ENCODE results near the gene OR51I1. TPM values are rescaled to one million over a fixed set of nuclear protein-coding genes. Genes with fewer than 3 reads are reported as not detected.

The OR51I1 gene
- total RNA-seq, result under 1 TPM in 4 of 8 experiments, not detected in 4; 0.16 to 0.66 (median 0.49) TPM

DNA sequence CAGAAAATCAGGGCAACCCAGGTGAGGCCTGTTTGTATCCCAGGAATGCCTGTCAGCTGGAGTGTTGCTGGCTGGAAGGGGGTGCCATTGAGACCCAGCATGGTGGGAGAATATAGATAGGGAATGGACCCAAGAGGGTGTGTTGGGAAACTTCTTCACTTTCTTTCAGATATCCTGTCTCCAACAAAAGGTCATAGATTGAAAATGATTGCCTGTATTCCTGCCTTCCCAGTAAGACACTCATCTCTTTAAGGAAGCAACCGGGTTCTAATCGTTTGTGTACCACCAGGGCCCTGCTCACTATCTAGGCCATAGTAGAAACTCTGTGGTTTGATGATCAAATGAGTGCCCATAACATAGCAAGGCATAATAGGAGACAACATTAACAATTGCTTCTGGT is at the start of gene OR51I1:
OR51I1 (minus strand) TSS at position 101 of the 400 bp plus-strand sequence; CDS start at position 101, 0 bp downstream.
- no peak within 1 kb of the TSS for H3K27ac ChIP-seq
- no peak within 1 kb of the TSS for H3K4me3 ChIP-seq
- ATAC-seq (replicated peaks in 6 of 8), result no peak
- WGBS, 10 experiments, result 20 to 83% (median 25%) methylated on average over 1 to 2 of the region's 2 CpGs; no CpG with 5 or more reads in 5 of the 10 experiments
- in situ Hi-C loops (cut with MboI; ENCODE audit: low pct_unique_long_range_greater_than_20kb in 2 of 9, low sequenced_read_pairs in 9 of 9, unreplicated experiment in 9 of 9), result no loop called here
- no peaks in the 10 kb centered on the region for H3K4me1 ChIP-seq (replicated peaks in 1 of 2)

DNA sequence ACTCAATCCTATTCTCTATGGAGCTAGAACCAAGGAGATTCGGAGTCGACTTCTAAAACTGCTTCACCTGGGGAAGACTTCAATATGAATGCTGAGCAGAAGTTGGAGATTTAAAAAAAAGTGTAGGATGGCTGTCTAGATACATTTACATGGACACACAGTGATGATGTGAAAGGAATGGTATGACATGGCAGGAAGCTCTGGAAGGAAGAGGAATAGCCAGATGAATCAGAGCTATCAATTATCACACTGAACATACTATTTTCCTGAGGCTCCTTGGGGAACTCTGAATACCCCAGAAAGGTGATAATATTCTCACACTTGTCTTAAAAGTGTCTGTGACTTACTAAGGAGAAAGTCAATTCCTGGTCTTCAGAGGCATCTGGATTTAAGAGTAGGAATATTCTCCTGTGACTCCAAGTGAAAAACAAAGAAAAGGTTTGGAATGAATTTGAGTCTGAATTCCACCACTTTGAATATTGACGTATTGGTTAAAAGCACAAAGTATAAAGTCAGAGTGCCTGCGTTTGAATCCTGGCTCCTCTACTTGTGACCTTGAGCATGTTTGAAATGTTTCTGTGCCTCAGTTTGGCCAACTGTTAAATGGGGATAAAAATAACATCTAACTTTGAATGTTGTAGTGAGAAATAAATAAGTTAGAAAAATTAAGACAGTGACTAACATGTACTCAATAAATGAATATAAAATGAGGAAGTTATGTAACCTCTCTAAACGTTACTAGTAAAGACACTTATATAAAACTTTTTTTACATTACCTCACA is 48.5 kb upstream of the OR51I1 start:
- WGBS, 10 experiments, result 0 to 100% (median 41%) methylated on average over 1 to 5 of the region's 5 CpGs
- in situ Hi-C loops (cut with MboI; ENCODE audit: low pct_unique_long_range_greater_than_20kb in 2 of 9, low sequenced_read_pairs in 9 of 9, unreplicated experiment in 9 of 9), result no loop called here
- no peak for ATAC-seq (replicated peaks in 6 of 8)

DNA sequence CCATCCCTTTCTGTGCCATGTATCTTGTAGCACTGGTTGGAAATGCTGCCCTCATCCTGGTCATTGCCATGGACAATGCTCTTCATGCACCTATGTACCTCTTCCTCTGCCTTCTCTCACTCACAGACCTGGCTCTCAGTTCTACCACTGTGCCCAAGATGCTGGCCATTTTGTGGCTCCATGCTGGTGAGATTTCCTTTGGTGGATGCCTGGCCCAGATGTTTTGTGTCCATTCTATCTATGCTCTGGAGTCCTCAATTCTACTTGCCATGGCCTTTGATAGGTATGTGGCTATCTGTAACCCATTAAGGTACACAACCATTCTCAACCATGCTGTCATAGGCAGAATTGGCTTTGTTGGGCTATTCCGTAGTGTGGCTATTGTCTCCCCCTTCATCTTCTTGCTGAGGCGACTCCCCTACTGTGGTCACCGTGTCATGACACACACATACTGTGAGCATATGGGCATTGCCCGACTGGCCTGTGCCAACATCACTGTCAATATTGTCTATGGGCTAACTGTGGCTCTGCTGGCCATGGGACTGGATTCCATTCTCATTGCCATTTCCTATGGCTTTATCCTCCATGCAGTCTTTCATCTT is 47.6 kb upstream of the OR51I1 start:
- in situ Hi-C loops (cut with MboI; ENCODE audit: low pct_unique_long_range_greater_than_20kb in 2 of 9, low sequenced_read_pairs in 9 of 9, unreplicated experiment in 9 of 9), result no loop called here
- Histone ChIP-seq H3K4me3 (no peak overlapping the region), H3K27ac (no peak overlapping the region), H3K4me1 (replicated peaks in 1 of 2) (no peaks in the 10 kb centered on the region)
- ATAC-seq (replicated peaks in 6 of 8), result no peak
- 40 to 100% (median 91%) methylated on average over 1 to 4 of the region's 4 CpGs; no CpG with 5 or more reads in 4 of the 10 experiments for WGBS, 10 experiments

More for the DNA sequence above, 48.5 kb upstream of the OR51I1 start:
- H3K4me1 ChIP-seq (replicated peaks in 1 of 2), result no peaks in the 10 kb centered on the region
- H3K4me3 ChIP-seq, result no peak overlapping the region
- no peak overlapping the region for H3K27ac ChIP-seq

- no peak for ATAC-seq (replicated peaks in 6 of 8)
- no peaks in the 10 kb centered on the region for H3K4me1 ChIP-seq (replicated peaks in 1 of 2)
- in situ Hi-C loops (cut with MboI; ENCODE audit: low pct_unique_long_range_greater_than_20kb in 2 of 9, low sequenced_read_pairs in 9 of 9, unreplicated experiment in 9 of 9), result no loop called here
- no peak within 1 kb of the TSS for H3K4me3 ChIP-seq
- no peak within 1 kb of the TSS for H3K27ac ChIP-seq
Measured at GRCh38 chr11:5488385-5488784, 47.1 kb upstream of the OR51I1 start, which contains the start of gene OR52D1. Gene OR52D1, plus strand, starts transcription at chr11:5488685. Its CDS starts 22 bp downstream, at chr11:5488707.

GRCh38 chr11:5486421-5486820 is 45.1 kb upstream of the OR51I1 start:
- no peak overlapping the region for H3K4me3 ChIP-seq
- H3K27ac ChIP-seq, result no peak overlapping the region
- H3K4me1 ChIP-seq (replicated peaks in 1 of 2), result no peaks in the 10 kb centered on the region
- WGBS, 10 experiments, result 24 to 58% (median 48%) methylated on average over 1 to 3 of the region's 3 CpGs; no CpG with 5 or more reads in 4 of the 10 experiments
- in situ Hi-C loops (cut with MboI; ENCODE audit: low pct_unique_long_range_greater_than_20kb in 2 of 9, low sequenced_read_pairs in 9 of 9, unreplicated experiment in 9 of 9), result no loop called here
- ATAC-seq (replicated peaks in 6 of 8), result no peak

GRCh38 chr11:5486003-5486402 is 44.7 kb upstream of the OR51I1 start:
- no peaks in the 10 kb centered on the region for H3K4me1 ChIP-seq (replicated peaks in 1 of 2)
- ATAC-seq (replicated peaks in 6 of 8), result no peak
- no peak overlapping the region for H3K27ac ChIP-seq
- WGBS, 10 experiments, result 29 to 100% (median 83%) methylated on average over 1 to 3 of the region's 3 CpGs; no CpG with 5 or more reads in 2 of the 10 experiments
- in situ Hi-C loops (cut with MboI; ENCODE audit: low pct_unique_long_range_greater_than_20kb in 2 of 9, low sequenced_read_pairs in 9 of 9, unreplicated experiment in 9 of 9), result no loop called here
- no peak overlapping the region for H3K4me3 ChIP-seq

DNA sequence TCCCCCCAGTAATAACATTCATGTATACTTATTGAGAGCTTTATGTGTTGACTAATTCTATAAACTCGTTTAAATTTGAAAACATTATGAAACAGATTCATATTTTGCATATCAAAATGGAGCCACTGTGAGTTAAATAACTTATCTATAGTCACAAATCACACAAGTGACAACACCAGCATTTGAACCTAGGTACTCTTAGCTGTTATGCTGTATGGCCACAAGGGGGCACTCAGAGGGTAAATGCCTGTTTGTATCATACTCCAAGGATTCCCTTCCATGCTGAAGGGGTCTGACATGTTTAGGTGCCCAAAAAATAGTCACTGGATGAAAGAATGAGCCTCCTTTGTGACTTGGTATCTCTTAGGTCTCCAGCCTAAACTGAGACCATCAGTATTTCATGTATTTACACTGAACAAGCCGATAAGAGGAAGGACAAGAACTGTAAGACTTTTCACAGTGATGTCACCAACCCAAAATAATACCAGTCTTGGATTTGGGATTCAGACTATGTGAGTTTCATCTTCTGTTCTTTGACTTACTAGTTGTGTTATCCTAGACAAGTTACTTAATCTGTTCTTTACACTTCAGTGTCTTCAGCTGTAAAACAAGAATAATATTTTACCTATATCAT is 35.0 kb upstream of the OR51I1 start:
- no peaks in the 10 kb centered on the region for H3K4me1 ChIP-seq (replicated peaks in 1 of 2)
- peak in 4 of 8 experiments; percentile 46 to 82 (median 77) for ATAC-seq (replicated peaks in 6 of 8)
- no peak overlapping the region for H3K4me3 ChIP-seq
- H3K27ac ChIP-seq, result no peak overlapping the region
- 0 to 67% (median 39%) methylated on average over 1 to 2 of the region's 2 CpGs for WGBS, 10 experiments
- in situ Hi-C loops (cut with MboI; ENCODE audit: low pct_unique_long_range_greater_than_20kb in 2 of 9, low sequenced_read_pairs in 9 of 9, unreplicated experiment in 9 of 9), result no loop called here

GRCh38 chr11:5473921-5474320 is 32.6 kb upstream of the OR51I1 start:
- Histone ChIP-seq H3K4me3 (no peak overlapping the region), H3K4me1 (replicated peaks in 1 of 2) (no peaks in the 10 kb centered on the region), H3K27ac (no peak overlapping the region)
- no peak for ATAC-seq (replicated peaks in 6 of 8)
- in situ Hi-C loops (cut with MboI; ENCODE audit: low pct_unique_long_range_greater_than_20kb in 2 of 9, low sequenced_read_pairs in 9 of 9, unreplicated experiment in 9 of 9), result no loop called here

- in situ Hi-C loops (cut with MboI; ENCODE audit: low pct_unique_long_range_greater_than_20kb in 2 of 9, low sequenced_read_pairs in 9 of 9, unreplicated experiment in 9 of 9), result no loop called here
- Histone ChIP-seq H3K4me3 (no peak overlapping the region), H3K27ac (no peak overlapping the region), H3K4me1 (replicated peaks in 1 of 2) (no peaks in the 10 kb centered on the region)
- 0 to 57% (median 30%) methylated on average over 1 to 2 of the region's 2 CpGs; no CpG with 5 or more reads in 2 of the 10 experiments for WGBS, 10 experiments
- peak in 2 of 8 experiments; percentile 53 to 67 for ATAC-seq (replicated peaks in 6 of 8)
Measured at GRCh38 chr11:5467527-5467926, 26.2 kb upstream of the OR51I1 start.

GRCh38 chr11:5460983-5461621 is 19.8 kb upstream of the OR51I1 start:
- in situ Hi-C loops (cut with MboI; ENCODE audit: low pct_unique_long_range_greater_than_20kb in 2 of 9, low sequenced_read_pairs in 9 of 9, unreplicated experiment in 9 of 9), result no loop called here
- no peak overlapping the region for H3K4me3 ChIP-seq
- no peaks in the 10 kb centered on the region for H3K4me1 ChIP-seq (replicated peaks in 1 of 2)
- no peak for ATAC-seq (replicated peaks in 6 of 8)
- H3K27ac ChIP-seq, result no peak overlapping the region
- WGBS, 10 experiments, result 40 to 90% (median 89%) methylated on average over 1 to 7 of the region's 14 CpGs; no CpG with 5 or more reads in 7 of the 10 experiments

DNA sequence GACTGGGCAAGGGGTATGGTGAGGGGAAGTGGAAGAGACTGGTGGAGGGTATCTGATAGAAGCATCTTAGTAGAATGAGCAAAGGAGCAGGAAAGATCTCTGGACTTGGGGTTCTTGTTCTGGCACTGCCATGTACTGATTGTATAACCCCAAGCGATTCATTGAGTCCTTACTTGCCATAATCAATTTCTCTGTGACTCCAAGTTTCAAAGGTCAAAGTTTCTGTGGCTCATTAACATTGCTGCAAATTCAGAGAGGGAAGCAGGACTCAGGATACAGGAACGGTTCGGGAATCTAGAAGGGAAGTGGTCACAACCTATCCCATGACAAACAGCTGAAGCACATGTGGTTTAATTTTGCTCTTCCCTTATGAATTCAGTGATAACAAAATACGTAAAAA is 8.1 kb upstream of the OR51I1 start:
- in situ Hi-C loops (cut with MboI; ENCODE audit: low pct_unique_long_range_greater_than_20kb in 2 of 9, low sequenced_read_pairs in 9 of 9, unreplicated experiment in 9 of 9), result no loop called here
- no peak for ATAC-seq (replicated peaks in 6 of 8)
- Histone ChIP-seq H3K4me1 (replicated peaks in 1 of 2) (no peaks in the 10 kb centered on the region), H3K27ac (no peak overlapping the region), H3K4me3 (no peak overlapping the region)
- WGBS, 10 experiments, result 0 to 91% (median 65%) methylated on average over 2 to 4 of the region's 4 CpGs; no CpG with 5 or more reads in 2 of the 10 experiments

GRCh38 chr11:5449023-5449422 is 7.7 kb upstream of the OR51I1 start, which contains the start of gene OR51I2:
Gene OR51I2, plus strand, starts transcription at chr11:5449323. Its CDS starts 4,166 bp downstream, at chr11:5453489.
- no peak within 1 kb of the TSS for H3K27ac ChIP-seq
- H3K4me3 ChIP-seq, result no peak within 1 kb of the TSS
- ATAC-seq (replicated peaks in 6 of 8), result no peak
- H3K4me1 ChIP-seq (replicated peaks in 1 of 2), result no peaks in the 10 kb centered on the region
- in situ Hi-C loops (cut with MboI; ENCODE audit: low pct_unique_long_range_greater_than_20kb in 2 of 9, low sequenced_read_pairs in 9 of 9, unreplicated experiment in 9 of 9), result no loop called here
- WGBS, 10 experiments, result 33 to 100% (median 85%) methylated on average over 1 to 2 of the region's 2 CpGs; no CpG with 5 or more reads in 4 of the 10 experiments

All from motor neuron (in vitro differentiated cells).